Sigmoid colon (tissue), 7 donors: Measurements from ENCODE around the gene BIRC6. TPM values are rescaled to one million over a fixed set of nuclear protein-coding genes. Genes with fewer than 3 reads are reported as not detected.
"Not testable (repeated sequence)": the region's sequence is repeated elsewhere in the genome, so short reads cannot be mapped to it uniquely, and the experiment has no call there.

Source experiments
- DNase-seq: peaks from one replicate; pipeline ENCODE4 v3.0.0-alpha.2; 2019
- H3K27ac ChIP-seq, 4 donors: fragments of 200-600 bp; sonication (generic); one replicate each; pipeline ENCODE4 v1.5.1; 2016 to 2019; ENCODE audit warnings: mild to moderate bottlenecking in 1 of 4
- H3K27me3 ChIP-seq, 3 donors: fragments of 200-600 bp; sonication (generic); one replicate each; pipeline ENCODE4 v1.5.1; 2019; ENCODE audit warnings: mild to moderate bottlenecking in 1 of 3
- H3K36me3 ChIP-seq, 4 donors: fragments of 200-600 bp; sonication (generic); one replicate each; pipeline ENCODE4 v1.5.1; 2016 to 2019
- H3K4me1 ChIP-seq, 4 donors: fragments of 200-600 bp; sonication (generic); one replicate each; pipeline ENCODE4 v1.5.1; 2017 to 2019
- H3K4me3 ChIP-seq, 4 donors: fragments of 200-600 bp; sonication (generic); one replicate each; pipeline ENCODE4 v1.5.1; 2017 to 2019; ENCODE audit warnings: mild to moderate bottlenecking in 2 of 4, moderate library complexity in 1 of 4
- H3K9me3 ChIP-seq, 4 donors: fragments of 200-600 bp in 3 of 4; sonication (generic) in 3 of 4; one replicate each; pipeline versions ENCODE4 v1.5.1 to v1.6.1; 2013 to 2019
- EP300 ChIP-seq, 4 donors: sonication (generic); formaldehyde crosslinking; IDR thresholded peaks; one replicate each; pipeline ENCODE4 v1.6.1; 2017; ENCODE audit warnings: antibody characterized with exemption in 4 of 4
- POLR2A ChIP-seq, 2 donors: fragments of 450-650 bp; IDR thresholded peaks; one replicate each; pipeline ENCODE4 v1.6.1; 2016; ENCODE audit warnings: antibody characterized with exemption in 2 of 2, mild to moderate bottlenecking in 2 of 2, moderate library complexity in 2 of 2
- POLR2AphosphoS5 ChIP-seq, 4 donors: sonication (generic); formaldehyde crosslinking; IDR thresholded peaks; one replicate each; pipeline ENCODE4 v1.6.1; 2017; ENCODE audit warnings: antibody characterized with exemption in 4 of 4
- WGBS, 2 donors: extraction: QIAGEN DNeasy Blood & Tissue Kit; methylation state at CpG; one replicate each; pipeline ENCODE4 v1.1.7; 2013; 5-methylcytosine and 5-hydroxymethylcytosine counted together
- intact Hi-C: fragments of 100-400 bp; cut with DNase I; formaldehyde crosslinking; loops from one replicate; pipeline ENCODE4 v1.15.1; 2023
- polyA plus RNA-seq, 3 donors: library from polyadenylated mRNA; stranded (reverse); fragments of 200-250 nt; gene quantifications; one replicate each; pipeline ENCODE4 v1.2.3, GENCODE V29; 2013
- total RNA-seq, 4 donors: library from RNA; depleted of rRNA; stranded (reverse); fragments of >200 nt; gene quantifications; one replicate each; pipeline ENCODE4 v1.1.0, GENCODE V29; 2016
- TF ChIP-seq, protein P1 (sequence below), 4 experiments: fragments of 450-650 bp in 3 of 4; fragments of 200-600 bp in 1 of 4; IDR thresholded peaks; one replicate each; pipeline ENCODE4 v1.5.1; 2016 to 2019; ENCODE audit warnings: antibody characterized with exemption in 4 of 4, mild to moderate bottlenecking in 3 of 4, moderate library complexity in 2 of 4
- donor health status: healthy with polysubstance abuse.
- donor health status: Bipolar disorder and iron deficiency.
- donor health status: healthy.

Gene BIRC6
- total and polyA plus RNA-seq, 7 donors: 9.7 to 122 (median 86.4) TPM

DNA sequence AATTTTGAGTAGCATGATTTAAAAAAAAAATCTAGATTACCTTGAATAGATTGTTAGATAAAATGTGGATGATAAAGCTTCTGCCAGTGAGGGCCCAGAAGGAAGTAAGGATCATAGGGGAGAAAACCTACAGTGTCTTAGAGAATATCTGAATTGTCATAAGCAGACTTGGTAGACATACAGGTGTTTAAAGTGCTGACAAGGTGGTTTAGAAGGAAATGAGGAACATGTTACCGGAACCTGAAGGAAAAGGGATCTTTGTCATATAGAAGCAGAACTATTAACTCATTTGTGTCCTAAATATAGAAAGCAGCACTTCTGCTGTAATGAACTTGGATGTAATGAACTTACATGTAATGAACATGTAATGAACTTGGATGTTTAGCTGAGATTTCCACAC, 176.1 kb downstream of the BIRC6 start:
- H3K4me3 ChIP-seq: no peak overlapping the region
- H3K4me1 ChIP-seq: no peaks in the 10 kb centered on the region
- H3K27ac ChIP-seq: no peak overlapping the region
- no peak for DNase-seq
- WGBS, 2 donors: 75 to 95% methylated on average over 1 of the region's 1 CpG
- H3K9me3 ChIP-seq: no peaks in the 10 kb centered on the region
- TF ChIP-seq POLR2A (IDR thresholded peaks at IDR 0.05): no peak
- no peak for TF ChIP-seq EP300 (IDR thresholded peaks at IDR 0.05)
- TF ChIP-seq POLR2AphosphoS5 (IDR thresholded peaks at IDR 0.05): no peak
- TF ChIP-seq, protein P1, sequence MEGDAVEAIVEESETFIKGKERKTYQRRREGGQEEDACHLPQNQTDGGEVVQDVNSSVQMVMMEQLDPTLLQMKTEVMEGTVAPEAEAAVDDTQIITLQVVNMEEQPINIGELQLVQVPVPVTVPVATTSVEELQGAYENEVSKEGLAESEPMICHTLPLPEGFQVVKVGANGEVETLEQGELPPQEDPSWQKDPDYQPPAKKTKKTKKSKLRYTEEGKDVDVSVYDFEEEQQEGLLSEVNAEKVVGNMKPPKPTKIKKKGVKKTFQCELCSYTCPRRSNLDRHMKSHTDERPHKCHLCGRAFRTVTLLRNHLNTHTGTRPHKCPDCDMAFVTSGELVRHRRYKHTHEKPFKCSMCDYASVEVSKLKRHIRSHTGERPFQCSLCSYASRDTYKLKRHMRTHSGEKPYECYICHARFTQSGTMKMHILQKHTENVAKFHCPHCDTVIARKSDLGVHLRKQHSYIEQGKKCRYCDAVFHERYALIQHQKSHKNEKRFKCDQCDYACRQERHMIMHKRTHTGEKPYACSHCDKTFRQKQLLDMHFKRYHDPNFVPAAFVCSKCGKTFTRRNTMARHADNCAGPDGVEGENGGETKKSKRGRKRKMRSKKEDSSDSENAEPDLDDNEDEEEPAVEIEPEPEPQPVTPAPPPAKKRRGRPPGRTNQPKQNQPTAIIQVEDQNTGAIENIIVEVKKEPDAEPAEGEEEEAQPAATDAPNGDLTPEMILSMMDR (IDR thresholded peaks at IDR 0.05): no peak
- H3K36me3 ChIP-seq: peaks cover 0 to 39% (median 6%) of the 10 kb centered on the region in 4 donors
- H3K27me3 ChIP-seq: no peaks in the 10 kb centered on the region
- intact Hi-C loops: no loop called here

DNA sequence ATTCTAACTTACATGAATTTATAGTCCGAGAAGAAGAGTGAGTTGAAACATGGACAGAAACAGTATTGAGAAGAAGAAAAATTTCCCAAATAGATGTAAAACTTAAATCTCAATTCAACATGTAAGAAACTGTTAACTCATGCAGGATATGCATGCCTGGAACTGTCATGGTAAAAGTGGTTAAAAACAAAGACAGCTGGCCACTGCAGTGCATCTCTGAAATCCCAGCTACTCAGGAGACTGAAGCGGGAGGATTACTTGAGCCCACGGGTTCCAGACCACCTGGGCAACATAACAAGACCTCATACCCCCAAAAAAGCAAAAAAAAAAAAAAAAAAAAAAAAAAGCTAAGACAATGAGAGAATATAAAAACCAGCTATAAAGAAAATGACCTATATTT, 178.0 kb downstream of the BIRC6 start:
- TF ChIP-seq, protein P1 (IDR thresholded peaks at IDR 0.05): no peak
- TF ChIP-seq EP300 (IDR thresholded peaks at IDR 0.05) (no peak), POLR2A (IDR thresholded peaks at IDR 0.05) (no peak), POLR2AphosphoS5 (IDR thresholded peaks at IDR 0.05) (no peak)
- H3K4me1 ChIP-seq: no peaks in the 10 kb centered on the region
- no peaks in the 10 kb centered on the region for H3K9me3 ChIP-seq
- peaks cover 0 to 25% (median 6%) of the 10 kb centered on the region in 4 donors for H3K36me3 ChIP-seq
- no peak overlapping the region for H3K27ac ChIP-seq
- H3K27me3 ChIP-seq: no peaks in the 10 kb centered on the region
- intact Hi-C loops: no loop called here
- 85 to 93% methylated on average over 3 of the region's 3 CpGs for WGBS, 2 donors
- no peak for DNase-seq
- H3K4me3 ChIP-seq: no peak overlapping the region

GRCh38 chr2:32538735-32539134, 181.9 kb downstream of the BIRC6 start:
- WGBS, 2 donors: 92 to 93% methylated on average over 2 of the region's 2 CpGs
- Histone ChIP-seq H3K4me1 (no peaks in the 10 kb centered on the region), H3K9me3 (no peaks in the 10 kb centered on the region), H3K27me3 (no peaks in the 10 kb centered on the region), H3K36me3 (peaks cover 0 to 9% (median 6%) of the 10 kb centered on the region in 4 donors), H3K4me3 (no peak overlapping the region), H3K27ac (no peak overlapping the region)
- TF ChIP-seq, protein P1 (IDR thresholded peaks at IDR 0.05): no peak
- TF ChIP-seq POLR2AphosphoS5 (IDR thresholded peaks at IDR 0.05): no peak
- TF ChIP-seq POLR2A (IDR thresholded peaks at IDR 0.05): no peak
- TF ChIP-seq EP300 (IDR thresholded peaks at IDR 0.05): no peak
- intact Hi-C loops: no loop called here
- DNase-seq: no peak

DNA sequence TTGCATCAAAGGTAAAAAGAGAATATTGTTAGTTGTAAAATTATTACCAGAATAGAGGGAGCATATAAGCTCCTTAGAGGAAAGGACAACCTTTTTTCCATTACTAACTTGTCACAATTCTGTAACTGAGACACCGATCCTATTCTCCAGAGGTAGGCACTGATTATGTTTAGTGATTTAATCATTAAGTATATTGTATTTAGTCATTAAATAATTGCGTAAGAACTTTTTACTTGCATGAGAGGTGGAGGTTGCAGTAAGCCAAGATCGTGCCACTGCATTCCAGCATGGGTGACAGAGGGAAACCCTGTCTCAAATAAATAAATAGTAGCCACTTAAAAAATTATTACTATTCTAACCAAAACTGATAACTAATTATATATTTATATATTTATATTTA, 195.7 kb downstream of the BIRC6 start:
- H3K4me1 ChIP-seq, intact Hi-C loops, H3K4me3 ChIP-seq, H3K27ac ChIP-seq, H3K9me3 ChIP-seq, H3K27me3 ChIP-seq, DNase-seq: not testable (repeated sequence)
- H3K36me3 ChIP-seq: peaks cover 0 to 20% (median 4%) of the 10 kb centered on the region in 4 donors
- 95 to 96% methylated on average over 3 of the region's 3 CpGs for WGBS, 2 donors

DNA sequence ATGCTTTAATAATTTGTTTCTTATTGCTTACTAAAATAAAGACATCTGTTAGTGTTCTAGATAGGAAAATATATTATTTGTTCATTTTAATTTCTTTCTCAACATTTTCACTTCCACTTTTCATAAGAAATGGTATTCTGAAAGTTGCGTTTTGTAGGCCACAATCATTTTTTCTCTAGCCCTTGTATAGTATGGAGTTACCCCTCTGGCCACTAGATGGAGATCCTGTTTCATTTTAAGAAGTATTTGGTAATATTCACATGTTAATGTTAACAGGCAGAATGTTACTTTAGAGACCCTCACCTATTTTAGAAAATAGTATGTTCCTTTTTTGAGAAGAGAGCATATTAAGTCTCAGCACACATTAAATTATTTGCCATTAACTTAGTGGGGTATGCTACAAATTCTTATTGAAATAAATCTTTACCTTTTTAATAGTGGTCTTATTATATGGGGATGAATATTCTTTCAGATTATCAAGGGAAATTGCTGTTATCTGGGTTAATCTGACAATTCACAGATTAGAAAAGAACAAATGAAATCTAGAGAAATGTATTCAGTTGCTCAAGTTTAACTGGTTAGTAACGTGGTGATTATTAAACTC, 197.1 kb downstream of the BIRC6 start:
- H3K4me1 ChIP-seq: peaks cover 0 to 7% (median 6%) of the 10 kb centered on the region in 4 donors
- intact Hi-C loops: no loop called here
- no peak for DNase-seq
- TF ChIP-seq, protein P1 (IDR thresholded peaks at IDR 0.05): peak in 3 of 4 experiments; percentile 33 to 62 (median 58)
- TF ChIP-seq POLR2A (IDR thresholded peaks at IDR 0.05) (no peak), POLR2AphosphoS5 (IDR thresholded peaks at IDR 0.05) (no peak), EP300 (IDR thresholded peaks at IDR 0.05) (no peak)
- no peaks in the 10 kb centered on the region for H3K27me3 ChIP-seq
- no peak overlapping the region for H3K4me3 ChIP-seq
- H3K27ac ChIP-seq: no peak overlapping the region
- no peaks in the 10 kb centered on the region for H3K9me3 ChIP-seq
- peaks cover 0 to 14% (median 2%) of the 10 kb centered on the region in 4 donors for H3K36me3 ChIP-seq
- WGBS, 2 donors: 66 to 70% methylated on average over 2 of the region's 2 CpGs
